WTC11 (cell line): ENCODE measurements around the gene ATXN10. TPM values are rescaled to one million over a fixed set of nuclear protein-coding genes. Genes with fewer than 3 reads are reported as not detected.

ENCODE experiments used
- ATAC-seq: fragments of 200-7000 bp; cut with Tn5 transposase; 2 replicates; pipeline ENCODE4 v1.10.0; 2021; ENCODE audit warnings: mild to moderate bottlenecking, moderate library complexity
- CTCF ChIA-PET: fragments of 300-600 bp; sonication (Branson Sonifier 250); formaldehyde crosslinking; loops from one replicate; lab custom pipeline; 2021; ENCODE audit warnings: antibody characterized with exemption; lab: Charles Lee
- POLR2A ChIA-PET: fragments of 350-600 bp; sonication (Branson Sonifier 250); formaldehyde crosslinking; loops from one replicate; lab custom pipeline; 2021; ENCODE audit warnings: antibody characterized with exemption; lab: Charles Lee
- DNase-seq: peaks from one replicate; pipeline ENCODE4 v3.0.0; 2021; ENCODE audit warnings: low spot score
- H3K27ac Mint-ChIP-seq: 2 replicates; pipeline ENCODE4 v1.8.0; 2021; ENCODE audit warnings: mixed read lengths
- H3K27me3 Mint-ChIP-seq: 2 replicates; pipeline ENCODE4 v1.8.0; 2021; ENCODE audit warnings: low read depth, mild to moderate bottlenecking, moderate library complexity, mixed read lengths
- H3K36me3 Mint-ChIP-seq: 2 replicates; pipeline ENCODE4 v1.8.0; 2021; ENCODE audit warnings: mixed read lengths
- H3K4me1 Mint-ChIP-seq: 2 replicates; pipeline ENCODE4 v1.8.0; 2022; ENCODE audit warnings: mixed read lengths
- H3K4me3 Mint-ChIP-seq: 2 replicates; pipeline ENCODE4 v1.8.0; 2021; ENCODE audit warnings: mild to moderate bottlenecking, moderate library complexity, mixed read lengths
- H3K9me3 Mint-ChIP-seq: 2 replicates; pipeline ENCODE4 v1.8.0; 2021; ENCODE audit warnings: mixed read lengths
- CDX4 ChIP-seq: fragments of 250-450 bp; sonication (Bioruptor Pico); IDR thresholded peaks from 2 replicates; pipeline ENCODE4 v1.9.0; 2021; ENCODE audit warnings: moderate library complexity, mild to moderate bottlenecking, inconsistent platforms, borderline replicate concordance
- GTF2I ChIP-seq: fragments of 250-450 bp; sonication (Bioruptor Pico); conservative IDR thresholded peaks from 2 replicates; pipeline ENCODE4 v1.4.0; 2021; ENCODE audit warnings: mild to moderate bottlenecking
- NR3C1 ChIP-seq: sonication (generic); formaldehyde crosslinking; conservative IDR thresholded peaks from 2 replicates; pipeline ENCODE4 v1.8.1; 2023; ENCODE audit warnings: low read depth, mild to moderate bottlenecking, missing genetic modification reagents
- PREB ChIP-seq: sonication (generic); formaldehyde crosslinking; IDR thresholded peaks from 2 replicates; pipeline ENCODE4 v1.8.1; 2022; ENCODE audit warnings: mild to moderate bottlenecking, missing genetic modification reagents, moderate library complexity, borderline replicate concordance
- SOX15 ChIP-seq: fragments of 250-450 bp; sonication (Bioruptor Pico); IDR thresholded peaks from 2 replicates; pipeline ENCODE4 v1.9.0; 2021; ENCODE audit warnings: mild to moderate bottlenecking
- TEAD4 ChIP-seq: sonication (generic); formaldehyde crosslinking; IDR thresholded peaks from 2 replicates; pipeline ENCODE4 v1.8.0; 2022; ENCODE audit warnings: mild to moderate bottlenecking, missing genetic modification reagents
- total RNA-seq: library from RNA; stranded (reverse); gene quantifications from 3 replicates; pipeline ENCODE4 v1.2.3, GENCODE V29; 2021
- TF ChIP-seq, protein P1 (sequence below): sonication (generic); formaldehyde crosslinking; IDR thresholded peaks from 2 replicates; pipeline ENCODE4 v1.8.1; 2023; ENCODE audit warnings: mild to moderate bottlenecking, missing genetic modification reagents
- TF ChIP-seq, protein P2 (sequence below): sonication (generic); formaldehyde crosslinking; conservative IDR thresholded peaks from 2 replicates; pipeline ENCODE4 v1.8.1; 2023; ENCODE audit warnings: mild to moderate bottlenecking, low read depth, missing genetic modification reagents, moderate library complexity
- TF ChIP-seq, protein P3 (sequence below): sonication (generic); formaldehyde crosslinking; IDR thresholded peaks from 2 replicates; pipeline ENCODE4 v1.8.1; 2022; ENCODE audit warnings: low read depth, mild to moderate bottlenecking, moderate library complexity, missing genetic modification reagents, borderline replicate concordance
- TF ChIP-seq, protein P4 (sequence below): sonication (generic); formaldehyde crosslinking; IDR thresholded peaks from 2 replicates; pipeline ENCODE4 v1.8.0; 2023; ENCODE audit warnings: missing genetic modification reagents
- TF ChIP-seq, protein P5 (sequence below): sonication (generic); formaldehyde crosslinking; IDR thresholded peaks from 2 replicates; pipeline ENCODE4 v1.8.0; 2022; ENCODE audit warnings: mild to moderate bottlenecking, missing genetic modification reagents

Gene ATXN10
- total RNA-seq, 1 experiment from 2014 or later, result 185 TPM

GRCh38 chr22:45693835-45694234 is 22.2 kb downstream of the ATXN10 start (continued):
- TF ChIP-seq, protein P1, sequence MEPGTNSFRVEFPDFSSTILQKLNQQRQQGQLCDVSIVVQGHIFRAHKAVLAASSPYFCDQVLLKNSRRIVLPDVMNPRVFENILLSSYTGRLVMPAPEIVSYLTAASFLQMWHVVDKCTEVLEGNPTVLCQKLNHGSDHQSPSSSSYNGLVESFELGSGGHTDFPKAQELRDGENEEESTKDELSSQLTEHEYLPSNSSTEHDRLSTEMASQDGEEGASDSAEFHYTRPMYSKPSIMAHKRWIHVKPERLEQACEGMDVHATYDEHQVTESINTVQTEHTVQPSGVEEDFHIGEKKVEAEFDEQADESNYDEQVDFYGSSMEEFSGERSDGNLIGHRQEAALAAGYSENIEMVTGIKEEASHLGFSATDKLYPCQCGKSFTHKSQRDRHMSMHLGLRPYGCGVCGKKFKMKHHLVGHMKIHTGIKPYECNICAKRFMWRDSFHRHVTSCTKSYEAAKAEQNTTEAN (CRISPR knock-in tag), result no peak
- TF ChIP-seq NR3C1 (no peak), SOX15 (CRISPR knock-in tag) (no peak)
- TF ChIP-seq, protein P2, sequence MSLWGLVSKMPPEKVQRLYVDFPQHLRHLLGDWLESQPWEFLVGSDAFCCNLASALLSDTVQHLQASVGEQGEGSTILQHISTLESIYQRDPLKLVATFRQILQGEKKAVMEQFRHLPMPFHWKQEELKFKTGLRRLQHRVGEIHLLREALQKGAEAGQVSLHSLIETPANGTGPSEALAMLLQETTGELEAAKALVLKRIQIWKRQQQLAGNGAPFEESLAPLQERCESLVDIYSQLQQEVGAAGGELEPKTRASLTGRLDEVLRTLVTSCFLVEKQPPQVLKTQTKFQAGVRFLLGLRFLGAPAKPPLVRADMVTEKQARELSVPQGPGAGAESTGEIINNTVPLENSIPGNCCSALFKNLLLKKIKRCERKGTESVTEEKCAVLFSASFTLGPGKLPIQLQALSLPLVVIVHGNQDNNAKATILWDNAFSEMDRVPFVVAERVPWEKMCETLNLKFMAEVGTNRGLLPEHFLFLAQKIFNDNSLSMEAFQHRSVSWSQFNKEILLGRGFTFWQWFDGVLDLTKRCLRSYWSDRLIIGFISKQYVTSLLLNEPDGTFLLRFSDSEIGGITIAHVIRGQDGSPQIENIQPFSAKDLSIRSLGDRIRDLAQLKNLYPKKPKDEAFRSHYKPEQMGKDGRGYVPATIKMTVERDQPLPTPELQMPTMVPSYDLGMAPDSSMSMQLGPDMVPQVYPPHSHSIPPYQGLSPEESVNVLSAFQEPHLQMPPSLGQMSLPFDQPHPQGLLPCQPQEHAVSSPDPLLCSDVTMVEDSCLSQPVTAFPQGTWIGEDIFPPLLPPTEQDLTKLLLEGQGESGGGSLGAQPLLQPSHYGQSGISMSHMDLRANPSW (CRISPR knock-in tag), result no peak
- TF ChIP-seq, protein P3, sequence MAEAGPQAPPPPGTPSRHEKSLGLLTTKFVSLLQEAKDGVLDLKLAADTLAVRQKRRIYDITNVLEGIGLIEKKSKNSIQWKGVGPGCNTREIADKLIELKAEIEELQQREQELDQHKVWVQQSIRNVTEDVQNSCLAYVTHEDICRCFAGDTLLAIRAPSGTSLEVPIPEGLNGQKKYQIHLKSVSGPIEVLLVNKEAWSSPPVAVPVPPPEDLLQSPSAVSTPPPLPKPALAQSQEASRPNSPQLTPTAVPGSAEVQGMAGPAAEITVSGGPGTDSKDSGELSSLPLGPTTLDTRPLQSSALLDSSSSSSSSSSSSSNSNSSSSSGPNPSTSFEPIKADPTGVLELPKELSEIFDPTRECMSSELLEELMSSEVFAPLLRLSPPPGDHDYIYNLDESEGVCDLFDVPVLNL, result no peak
- TF ChIP-seq, protein P4, sequence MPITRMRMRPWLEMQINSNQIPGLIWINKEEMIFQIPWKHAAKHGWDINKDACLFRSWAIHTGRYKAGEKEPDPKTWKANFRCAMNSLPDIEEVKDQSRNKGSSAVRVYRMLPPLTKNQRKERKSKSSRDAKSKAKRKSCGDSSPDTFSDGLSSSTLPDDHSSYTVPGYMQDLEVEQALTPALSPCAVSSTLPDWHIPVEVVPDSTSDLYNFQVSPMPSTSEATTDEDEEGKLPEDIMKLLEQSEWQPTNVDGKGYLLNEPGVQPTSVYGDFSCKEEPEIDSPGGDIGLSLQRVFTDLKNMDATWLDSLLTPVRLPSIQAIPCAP, result no peak
- TF ChIP-seq, all 79 proteins: peak for 0

- ChIA-PET CTCF (no interaction called here), POLR2A (no interaction called here)
- Mint-ChIP-seq H3K4me1 (peaks cover 11% of the 10 kb centered on the region), H3K27ac (no peak overlapping the region; the same call in 1 of the 2 replicates)
- ATAC-seq, result no peak
- TF ChIP-seq, protein P4, result no peak
- TF ChIP-seq, protein P5, sequence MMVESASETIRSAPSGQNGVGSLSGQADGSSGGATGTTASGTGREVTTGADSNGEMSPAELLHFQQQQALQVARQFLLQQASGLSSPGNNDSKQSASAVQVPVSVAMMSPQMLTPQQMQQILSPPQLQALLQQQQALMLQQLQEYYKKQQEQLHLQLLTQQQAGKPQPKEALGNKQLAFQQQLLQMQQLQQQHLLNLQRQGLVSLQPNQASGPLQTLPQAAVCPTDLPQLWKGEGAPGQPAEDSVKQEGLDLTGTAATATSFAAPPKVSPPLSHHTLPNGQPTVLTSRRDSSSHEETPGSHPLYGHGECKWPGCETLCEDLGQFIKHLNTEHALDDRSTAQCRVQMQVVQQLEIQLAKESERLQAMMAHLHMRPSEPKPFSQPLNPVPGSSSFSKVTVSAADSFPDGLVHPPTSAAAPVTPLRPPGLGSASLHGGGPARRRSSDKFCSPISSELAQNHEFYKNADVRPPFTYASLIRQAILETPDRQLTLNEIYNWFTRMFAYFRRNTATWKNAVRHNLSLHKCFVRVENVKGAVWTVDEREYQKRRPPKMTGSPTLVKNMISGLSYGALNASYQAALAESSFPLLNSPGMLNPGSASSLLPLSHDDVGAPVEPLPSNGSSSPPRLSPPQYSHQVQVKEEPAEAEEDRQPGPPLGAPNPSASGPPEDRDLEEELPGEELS (CRISPR knock-in tag), result no peak
- TF ChIP-seq PREB (CRISPR knock-in tag) (no peak), GTF2I (CRISPR knock-in tag) (no peak), CDX4 (CRISPR knock-in tag) (no peak), TEAD4 (CRISPR knock-in tag) (no peak)
- TF ChIP-seq, all 79 proteins: peak for 0
- Mint-ChIP-seq H3K36me3 (peaks cover 41% of the 10 kb centered on the region), H3K9me3 (no peaks in the 10 kb centered on the region), H3K27me3 (no peaks in the 10 kb centered on the region; the same call in 1 of the 2 replicates), H3K4me3 (no peak overlapping the region)
- DNase-seq, result no peak
Measured at GRCh38 chr22:45696227-45696626, 24.6 kb downstream of the ATXN10 start.

- TF ChIP-seq, protein P4, result no peak
- Mint-ChIP-seq H3K9me3 (no peaks in the 10 kb centered on the region), H3K27ac (no peak overlapping the region), H3K27me3 (no peaks in the 10 kb centered on the region), H3K4me3 (no peak overlapping the region), H3K36me3 (peaks cover 38% of the 10 kb centered on the region), H3K4me1 (no peaks in the 10 kb centered on the region)
- DNase-seq (no peak), ATAC-seq (no peak)
- ChIA-PET POLR2A (no interaction called here), CTCF (no interaction called here)
Measured at GRCh38 chr22:45698094-45698493, 26.5 kb downstream of the ATXN10 start.
